ENCODE results near the gene CHMP4B.

Gene CHMP4B, protein sequence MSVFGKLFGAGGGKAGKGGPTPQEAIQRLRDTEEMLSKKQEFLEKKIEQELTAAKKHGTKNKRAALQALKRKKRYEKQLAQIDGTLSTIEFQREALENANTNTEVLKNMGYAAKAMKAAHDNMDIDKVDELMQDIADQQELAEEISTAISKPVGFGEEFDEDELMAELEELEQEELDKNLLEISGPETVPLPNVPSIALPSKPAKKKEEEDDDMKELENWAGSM
- 53.0 to 109 (median 73.8) reads per million in 18 experiments for total RNA-seq

DNA sequence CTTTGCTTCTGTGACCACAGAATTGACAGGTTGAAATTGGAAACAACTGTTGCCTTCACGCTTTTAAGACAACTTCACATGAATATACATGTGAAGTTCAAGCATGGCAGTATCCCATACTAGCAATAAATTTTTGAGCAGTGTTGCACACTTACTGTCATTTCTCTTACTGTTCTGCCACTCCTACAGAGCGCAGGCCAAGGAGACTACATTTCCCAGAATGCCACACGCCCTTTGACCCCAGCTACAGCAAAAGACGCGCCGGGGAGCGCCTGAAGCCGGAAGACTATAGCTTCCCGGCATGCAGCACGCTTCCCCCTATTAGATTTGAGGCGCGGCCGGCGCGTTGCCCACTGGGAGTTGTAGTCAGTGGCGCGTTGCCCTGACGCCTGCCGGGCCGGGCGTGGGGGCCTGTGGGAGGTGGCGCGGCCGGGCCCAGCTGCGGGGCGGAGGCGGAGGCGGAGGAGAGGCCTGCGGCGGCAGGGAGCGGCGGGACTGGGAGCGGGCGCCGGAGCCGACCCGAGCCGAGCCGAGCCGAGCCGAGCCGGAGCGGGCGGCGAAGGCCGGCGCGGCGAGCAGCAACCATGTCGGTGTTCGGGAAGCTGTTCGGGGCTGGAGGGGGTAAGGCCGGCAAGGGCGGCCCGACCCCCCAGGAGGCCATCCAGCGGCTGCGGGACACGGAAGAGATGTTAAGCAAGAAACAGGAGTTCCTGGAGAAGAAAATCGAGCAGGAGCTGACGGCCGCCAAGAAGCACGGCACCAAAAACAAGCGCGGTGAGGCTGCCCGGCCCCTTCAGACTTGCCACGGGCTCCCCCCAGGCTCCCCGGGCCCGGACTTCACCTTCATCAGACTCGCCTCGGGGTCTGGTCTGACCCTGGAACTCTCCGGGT lies at the start of gene CHMP4B:
Gene CHMP4B (plus strand): TSS at position 464 of the 891 bp plus-strand sequence. CDS start 121 bp downstream, at position 585.
- peak; percentile 98 for DNase-seq

DNA sequence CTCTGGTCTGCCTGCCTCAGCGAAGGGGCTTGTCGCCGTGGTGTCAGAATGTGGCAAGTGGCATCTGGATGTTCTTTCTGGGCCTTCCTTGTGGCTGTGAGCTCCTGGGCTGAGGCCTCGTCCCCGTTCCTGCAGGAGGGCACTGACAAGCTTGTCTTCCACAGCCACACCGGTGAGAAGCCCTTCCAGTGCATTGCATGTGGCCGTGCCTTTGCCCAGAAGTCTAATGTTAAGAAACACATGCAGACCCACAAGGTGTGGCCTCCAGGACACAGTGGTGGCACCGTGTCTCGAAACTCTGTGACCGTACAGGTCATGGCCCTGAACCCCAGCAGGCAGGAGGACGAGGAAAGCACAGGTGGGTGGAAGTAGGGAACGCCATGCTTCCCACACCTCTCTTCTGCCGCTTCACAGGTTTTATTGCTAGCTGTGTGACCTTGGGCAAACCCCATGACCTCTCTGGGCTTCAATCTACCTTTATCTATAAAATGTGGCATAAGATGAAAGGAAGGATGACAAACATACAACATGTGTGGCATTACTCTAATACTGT lies 49.4 kb upstream of the CHMP4B start:
- DNase-seq = no peak

DNA sequence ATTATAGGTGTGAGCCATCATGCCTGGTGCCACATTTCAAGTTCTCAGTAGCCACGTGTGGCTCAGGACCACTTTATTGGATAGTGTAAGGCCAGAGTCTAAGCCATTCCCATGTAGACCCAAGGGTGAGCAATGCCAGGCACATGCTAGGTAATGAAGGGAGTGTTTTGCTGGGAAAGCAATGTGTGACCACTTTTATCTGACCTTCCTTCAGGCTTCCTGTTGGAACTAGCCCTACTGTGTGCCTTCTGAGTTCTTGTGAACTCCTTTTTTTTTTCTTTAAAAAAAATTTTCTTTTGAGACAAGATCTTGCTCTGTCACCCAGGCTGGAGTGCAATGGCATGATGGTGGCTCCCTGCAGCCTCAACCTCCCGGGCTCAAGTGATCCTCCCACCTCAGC lies 46.0 kb upstream of the CHMP4B start:
- no peak for DNase-seq

DNA sequence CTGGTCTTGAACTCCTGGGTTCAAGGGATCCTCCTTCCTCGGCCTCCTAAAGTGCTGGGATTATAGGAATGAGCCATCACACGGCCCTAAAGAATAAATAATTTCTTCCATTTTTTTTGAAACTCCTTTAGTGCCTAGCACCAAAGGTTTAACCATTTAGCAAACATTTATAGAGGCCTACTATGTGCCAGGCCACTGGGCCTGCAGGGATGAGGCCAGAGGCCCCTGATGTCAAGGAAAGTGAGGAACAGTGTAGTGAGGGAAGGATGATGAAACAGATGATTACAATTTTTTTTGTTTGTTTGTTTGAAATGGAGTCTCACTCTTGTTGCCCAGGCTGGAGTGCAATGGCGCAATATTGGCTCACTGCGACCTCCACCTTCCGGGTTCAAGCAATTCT lies 45.6 kb upstream of the CHMP4B start:
- no peak for DNase-seq

DNA sequence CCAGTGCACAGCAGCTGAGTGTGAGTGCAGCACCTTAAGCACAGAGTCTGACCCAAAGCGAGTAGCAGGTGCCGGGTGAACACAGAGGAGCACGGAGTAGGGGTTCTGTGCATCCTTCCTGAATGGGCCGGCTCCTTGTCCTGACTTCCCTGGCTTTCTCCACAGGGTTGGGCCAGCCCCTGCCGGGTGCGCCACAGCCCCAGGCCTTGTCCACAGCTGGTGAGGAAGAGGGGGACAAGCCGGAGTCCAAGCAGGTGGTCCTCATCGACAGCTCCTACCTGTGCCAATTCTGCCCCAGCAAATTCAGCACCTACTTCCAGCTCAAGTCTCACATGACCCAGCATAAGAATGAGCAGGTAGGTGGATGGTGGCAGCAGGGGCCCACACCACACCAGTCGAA lies 44.5 kb upstream of the CHMP4B start:
- DNase-seq = no peak

DNA sequence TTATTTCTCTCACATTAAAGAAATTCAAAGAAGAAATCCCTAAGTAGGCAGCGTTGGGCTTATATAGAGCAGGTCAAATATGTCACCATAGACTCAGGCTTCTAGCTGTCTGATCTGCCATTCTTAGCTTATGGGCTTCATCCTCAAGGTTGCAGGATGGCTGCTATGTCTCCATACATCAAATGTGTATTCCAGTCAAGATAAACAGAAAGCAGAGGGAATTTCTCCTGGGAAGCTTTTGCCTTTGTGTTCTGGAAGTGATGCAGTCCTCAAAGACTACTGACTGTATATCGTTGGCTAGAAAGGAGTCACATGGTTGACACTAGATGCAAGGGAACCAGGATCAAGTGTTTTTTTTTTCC lies 43.4 kb upstream of the CHMP4B start:
- no peak for DNase-seq

DNA sequence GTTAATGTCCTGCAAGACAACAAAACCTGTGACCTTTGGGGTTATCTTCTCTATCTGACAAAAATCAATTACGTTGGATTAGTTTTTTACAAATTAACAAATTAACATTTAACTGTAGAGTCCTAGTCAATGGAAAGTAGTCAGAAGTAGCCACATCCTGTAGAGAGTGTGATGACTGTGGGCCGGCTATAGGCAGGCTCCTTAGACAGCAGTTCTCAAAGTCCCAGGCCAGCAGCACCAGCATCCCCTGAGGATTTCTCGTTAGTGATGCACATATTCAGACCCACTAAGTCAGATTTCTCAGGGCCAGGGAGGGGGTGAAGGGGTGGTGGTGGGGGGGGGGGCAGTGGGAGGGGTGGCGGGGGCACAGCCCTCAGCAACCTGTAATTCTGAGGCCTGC lies 42.1 kb upstream of the CHMP4B start:
- no peak for DNase-seq

DNA sequence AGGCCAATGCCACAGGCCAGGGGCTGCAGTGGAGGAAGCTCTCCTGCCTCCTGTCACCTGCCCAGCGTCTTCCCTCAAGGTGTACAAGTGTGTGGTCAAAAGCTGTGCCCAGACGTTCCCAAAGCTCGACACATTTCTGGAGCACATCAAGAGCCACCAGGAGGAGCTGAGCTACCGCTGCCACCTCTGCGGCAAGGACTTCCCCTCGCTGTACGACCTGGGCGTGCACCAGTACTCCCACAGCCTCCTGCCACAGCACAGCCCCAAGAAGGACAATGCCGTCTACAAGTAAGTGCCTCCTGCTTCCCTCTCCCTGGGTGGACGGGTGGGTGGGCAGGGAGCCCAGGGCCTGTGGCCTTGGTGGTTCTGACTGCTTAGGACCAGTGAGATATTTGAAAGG lies 41.1 kb upstream of the CHMP4B start:
- DNase-seq = no peak

DNA sequence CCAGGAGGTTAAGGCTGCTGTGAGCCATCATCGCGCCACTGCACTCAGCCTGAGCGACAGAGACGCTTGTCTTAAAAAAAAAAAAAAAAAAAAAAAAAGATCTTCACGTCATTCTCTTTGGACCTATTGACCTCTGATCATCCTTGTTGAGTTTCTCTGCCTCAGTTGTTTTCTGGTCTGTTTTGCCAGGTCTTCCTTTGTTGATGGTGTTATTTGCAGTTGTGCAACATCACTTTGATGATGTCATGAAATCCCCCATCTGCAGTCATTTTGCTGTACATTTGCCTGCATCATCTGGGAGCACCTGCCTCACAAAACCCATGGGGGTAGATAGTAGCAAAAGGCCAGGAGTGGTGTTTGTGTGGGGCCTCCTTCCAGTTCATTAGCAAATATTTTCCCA lies 39.2 kb upstream of the CHMP4B start:
- no peak for DNase-seq

DNA sequence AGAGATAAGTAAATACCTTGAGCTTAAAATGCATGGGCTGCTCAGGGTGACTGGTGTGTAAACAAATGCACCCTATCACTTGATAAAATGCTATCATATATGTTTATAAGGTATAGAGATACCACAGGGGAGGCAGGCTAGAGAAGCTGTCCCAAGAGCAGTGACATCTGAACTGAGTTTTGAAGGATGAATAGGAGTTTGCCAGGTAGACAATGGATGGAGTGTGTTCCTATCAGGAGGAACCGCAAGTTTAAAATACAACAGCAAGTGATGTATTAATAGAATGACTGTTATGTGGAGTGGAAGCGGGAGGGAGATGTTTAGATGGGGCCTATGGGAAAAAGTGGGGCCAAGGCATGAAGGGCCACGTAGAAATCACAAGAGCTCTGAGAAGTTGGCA lies 38.7 kb upstream of the CHMP4B start:
- DNase-seq = no peak

DNA sequence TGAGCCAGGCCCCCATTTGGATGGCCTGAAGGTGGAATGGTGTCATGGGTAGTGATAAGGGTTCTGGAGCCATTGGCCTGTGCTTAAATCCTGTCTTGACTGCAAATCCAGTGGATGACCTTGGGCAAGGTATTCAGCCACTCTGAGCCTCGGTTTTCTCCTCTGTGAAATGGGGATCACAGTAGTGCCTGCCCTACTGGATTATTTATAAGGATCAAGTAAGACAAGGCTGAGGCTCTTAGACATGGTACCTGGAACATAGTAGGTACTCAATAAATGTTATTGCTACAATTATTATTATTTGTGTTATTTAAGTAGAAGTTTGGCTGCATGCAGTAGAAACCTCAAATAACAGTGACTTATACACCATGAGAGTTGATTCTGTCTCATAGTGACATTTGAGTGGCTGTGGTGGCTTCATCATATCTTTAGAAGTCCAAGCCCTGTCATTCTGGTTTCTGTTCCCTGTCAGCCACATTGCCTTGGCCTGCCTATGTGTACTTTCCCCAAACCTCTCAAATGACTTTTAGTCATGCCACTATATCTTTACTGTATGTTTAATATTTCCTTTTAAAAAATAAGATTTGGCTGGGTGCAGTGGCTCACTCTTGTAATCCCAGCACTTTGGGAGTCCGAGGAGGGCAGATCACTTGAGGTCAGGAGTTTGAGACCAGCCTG lies 37.6 kb upstream of the CHMP4B start:
- DNase-seq = peak in 1 of 2 donors; percentile 60

DNA sequence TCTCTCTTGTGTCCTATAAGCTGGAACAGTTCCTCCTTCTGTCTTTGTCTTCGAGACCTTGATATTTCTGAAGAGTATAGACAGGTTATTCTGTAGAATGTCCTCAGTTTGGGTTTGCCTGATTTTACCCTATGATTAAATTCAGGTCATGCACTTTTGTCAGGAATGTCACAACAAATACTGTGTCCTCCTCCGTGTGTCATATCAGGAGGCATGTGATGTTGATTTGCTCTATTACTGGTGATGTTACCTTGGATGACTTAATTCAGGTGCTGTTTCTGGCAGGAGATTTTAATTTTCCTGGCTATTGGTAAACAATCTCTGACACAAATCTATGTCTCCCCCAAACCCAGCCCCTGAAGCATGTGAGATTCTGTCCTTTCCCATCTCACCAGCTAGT lies 33.3 kb upstream of the CHMP4B start:
- no peak for DNase-seq

DNA sequence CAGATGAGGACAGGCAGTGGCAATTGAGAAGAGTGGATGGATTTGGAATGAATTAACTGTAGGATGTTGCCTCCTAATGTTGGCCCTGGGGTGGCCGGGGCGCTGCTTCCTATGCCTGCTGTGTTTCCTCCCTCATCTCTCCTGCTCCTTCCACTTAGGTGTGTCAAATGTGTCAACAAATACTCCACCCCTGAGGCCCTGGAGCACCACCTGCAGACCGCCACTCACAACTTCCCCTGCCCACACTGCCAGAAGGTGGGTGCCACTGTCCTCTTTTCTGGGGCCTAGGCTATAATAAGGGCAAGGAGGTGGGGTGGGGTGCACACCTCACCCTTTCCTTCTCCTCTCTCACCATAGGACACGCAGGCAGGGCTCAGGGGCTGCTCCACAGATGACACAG lies 30.0 kb upstream of the CHMP4B start:
- DNase-seq = no peak

DNA sequence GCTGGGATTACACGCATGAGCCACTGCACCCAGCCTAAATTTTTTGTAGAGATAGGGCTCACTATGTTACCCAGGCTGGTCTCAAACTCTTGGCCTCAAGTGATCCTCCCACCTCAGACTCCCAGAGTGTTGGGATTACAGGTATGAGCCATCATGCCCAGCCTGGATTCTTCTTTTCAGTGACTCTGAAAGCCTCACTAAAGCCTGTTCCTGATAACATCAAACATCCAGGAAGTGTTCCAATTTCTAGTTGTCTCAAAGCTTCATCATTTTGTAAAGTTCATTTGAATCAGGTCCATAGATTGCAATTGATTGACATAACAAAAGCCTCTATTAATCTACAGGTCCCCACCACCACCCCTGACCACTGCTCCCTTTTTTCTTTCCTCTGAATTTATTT lies 29.2 kb upstream of the CHMP4B start:
- DNase-seq = no peak

DNA sequence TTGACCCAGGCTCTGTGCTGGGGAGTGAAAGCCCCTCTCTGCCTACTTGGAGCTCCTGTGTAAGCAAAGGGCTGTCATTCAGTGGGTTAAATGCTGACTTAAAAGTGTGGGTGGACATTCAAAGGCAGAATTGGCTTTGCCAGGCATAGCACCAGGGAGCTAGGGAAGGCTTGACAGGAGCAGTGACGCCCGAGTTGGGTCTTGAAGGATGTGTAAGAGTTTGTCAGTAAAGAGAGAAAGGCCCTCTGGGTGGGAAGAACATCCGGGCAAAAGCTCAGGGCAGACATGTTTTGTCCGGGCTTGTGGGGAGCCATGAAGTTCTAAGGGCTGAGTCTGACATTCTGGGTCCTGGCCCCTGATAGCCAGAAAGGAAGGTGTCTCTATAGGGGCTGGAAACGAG lies 27.9 kb upstream of the CHMP4B start:
- no peak for DNase-seq

DNA sequence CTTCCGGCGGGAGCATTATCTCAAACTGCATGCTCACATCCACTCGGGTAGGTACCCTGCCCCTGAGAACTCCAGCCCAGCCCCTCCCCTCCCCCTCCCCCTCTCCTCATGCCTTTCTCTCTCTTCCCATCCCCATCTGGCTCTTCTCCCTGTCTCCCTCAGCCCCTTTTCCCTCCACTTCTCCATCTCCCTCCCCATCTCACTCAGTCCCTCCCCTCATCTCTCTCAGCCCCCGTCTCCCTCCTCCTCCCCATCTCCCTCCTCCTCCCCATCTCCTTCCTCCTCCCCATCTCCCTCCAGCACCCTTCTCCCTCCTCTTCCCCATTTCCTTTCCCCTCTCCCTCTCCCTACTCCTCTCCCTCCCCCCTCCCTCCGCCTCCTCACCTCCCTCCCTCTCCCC lies 27.3 kb upstream of the CHMP4B start:
- no peak for DNase-seq

DNA sequence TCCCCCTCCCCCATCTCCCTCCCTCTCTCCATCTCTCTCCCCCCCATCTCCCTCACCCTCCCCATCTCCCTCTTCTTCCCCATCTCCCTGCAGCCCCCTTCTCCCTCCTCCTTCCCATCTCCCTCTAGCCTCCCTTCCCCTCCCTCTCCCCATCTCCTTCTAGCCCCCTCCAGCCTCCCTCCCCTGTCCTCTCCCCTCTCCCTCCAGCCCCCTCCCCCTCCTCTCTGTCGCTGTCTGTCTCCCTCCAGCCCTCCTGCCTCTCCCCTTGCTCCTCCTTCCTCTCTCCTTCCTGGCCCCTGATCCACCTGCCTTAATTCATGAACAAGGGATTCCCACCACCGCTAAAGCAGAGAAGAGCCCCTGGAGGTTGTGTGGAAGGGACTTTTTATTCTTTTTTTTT lies 26.9 kb upstream of the CHMP4B start:
- no peak for DNase-seq

DNA sequence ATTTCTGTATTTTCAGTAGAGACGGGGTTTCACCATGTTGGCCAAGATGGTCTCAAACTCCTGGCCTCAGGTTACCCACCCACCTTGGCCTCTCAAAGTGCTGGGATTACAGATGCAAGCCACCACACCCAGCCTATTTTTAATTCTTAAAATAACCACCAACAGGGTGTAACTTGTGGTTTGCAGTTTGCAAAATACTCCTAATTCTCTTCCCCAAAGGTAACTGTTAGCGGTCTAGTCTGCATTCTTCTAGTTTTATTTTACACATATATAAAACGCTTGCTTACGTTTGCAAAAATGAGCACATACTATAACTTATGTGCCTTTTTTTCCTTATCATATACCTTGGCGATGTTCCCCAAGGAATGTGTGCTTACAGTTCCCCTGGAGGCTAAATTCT lies 25.6 kb upstream of the CHMP4B start:
- DNase-seq = no peak

DNA sequence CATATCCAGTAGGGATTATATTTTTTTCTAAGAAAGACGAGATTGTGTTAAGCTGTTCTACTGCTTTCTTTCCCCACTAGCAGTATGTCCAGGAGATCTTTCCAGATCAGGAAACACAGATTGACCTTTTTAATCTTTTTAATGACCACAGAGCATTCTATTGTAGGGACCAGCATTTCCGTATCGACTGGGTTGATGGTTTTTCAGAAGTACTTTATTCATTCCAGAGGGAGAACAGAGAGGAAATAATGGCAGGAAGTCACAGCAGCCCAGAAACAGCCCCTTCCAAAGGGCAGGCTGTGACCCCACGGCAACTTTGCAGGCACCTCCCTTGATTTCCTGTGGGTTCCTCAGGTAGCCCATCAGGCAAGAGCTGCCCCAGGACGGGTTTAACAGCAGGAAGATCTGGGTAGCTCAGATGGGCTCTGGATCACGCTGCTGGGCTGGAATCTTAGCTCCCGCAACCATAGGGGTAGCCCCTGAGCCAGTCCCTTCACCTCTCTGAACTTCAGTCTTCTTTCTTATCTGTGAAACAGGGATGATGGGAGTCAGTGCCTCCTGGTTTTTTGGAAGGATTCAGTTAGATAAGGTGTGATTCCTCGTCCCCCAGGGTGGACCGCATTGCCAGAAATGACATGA lies 23.8 kb upstream of the CHMP4B start:
- DNase-seq = no peak

DNA sequence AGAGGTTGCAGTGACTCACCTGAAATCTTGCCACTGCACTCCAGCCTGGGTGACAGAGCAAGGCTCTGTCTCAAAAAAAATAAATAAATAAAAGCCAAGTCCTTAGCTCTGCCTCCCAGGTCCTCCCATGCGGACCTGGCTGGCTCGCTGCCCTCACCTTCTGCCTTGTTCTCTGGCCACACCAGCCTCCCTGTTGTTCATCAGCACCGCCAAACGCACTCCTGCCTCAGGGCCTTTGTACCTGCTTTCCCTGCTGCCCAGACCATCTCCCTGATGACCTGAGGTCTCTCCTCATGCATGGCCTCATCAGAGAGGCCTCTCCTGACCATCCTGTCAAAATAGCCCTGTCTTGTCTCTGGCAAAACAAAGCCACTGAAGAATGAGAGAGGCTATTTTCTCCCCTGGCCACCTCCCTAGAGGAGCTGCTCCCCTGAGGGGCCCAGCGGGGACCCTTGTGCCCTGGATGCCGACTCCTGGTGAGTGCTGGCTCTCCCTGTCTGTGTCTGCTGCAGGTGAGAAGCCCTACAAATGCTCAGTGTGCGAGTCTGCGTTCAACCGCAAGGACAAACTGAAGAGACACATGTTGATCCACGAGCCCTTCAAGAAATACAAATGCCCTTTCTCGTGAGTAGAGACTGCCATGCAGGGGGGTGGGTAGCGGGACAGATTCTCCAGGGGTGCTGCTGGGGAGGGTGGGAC lies 22.6 kb upstream of the CHMP4B start:
- no peak for DNase-seq

DNA sequence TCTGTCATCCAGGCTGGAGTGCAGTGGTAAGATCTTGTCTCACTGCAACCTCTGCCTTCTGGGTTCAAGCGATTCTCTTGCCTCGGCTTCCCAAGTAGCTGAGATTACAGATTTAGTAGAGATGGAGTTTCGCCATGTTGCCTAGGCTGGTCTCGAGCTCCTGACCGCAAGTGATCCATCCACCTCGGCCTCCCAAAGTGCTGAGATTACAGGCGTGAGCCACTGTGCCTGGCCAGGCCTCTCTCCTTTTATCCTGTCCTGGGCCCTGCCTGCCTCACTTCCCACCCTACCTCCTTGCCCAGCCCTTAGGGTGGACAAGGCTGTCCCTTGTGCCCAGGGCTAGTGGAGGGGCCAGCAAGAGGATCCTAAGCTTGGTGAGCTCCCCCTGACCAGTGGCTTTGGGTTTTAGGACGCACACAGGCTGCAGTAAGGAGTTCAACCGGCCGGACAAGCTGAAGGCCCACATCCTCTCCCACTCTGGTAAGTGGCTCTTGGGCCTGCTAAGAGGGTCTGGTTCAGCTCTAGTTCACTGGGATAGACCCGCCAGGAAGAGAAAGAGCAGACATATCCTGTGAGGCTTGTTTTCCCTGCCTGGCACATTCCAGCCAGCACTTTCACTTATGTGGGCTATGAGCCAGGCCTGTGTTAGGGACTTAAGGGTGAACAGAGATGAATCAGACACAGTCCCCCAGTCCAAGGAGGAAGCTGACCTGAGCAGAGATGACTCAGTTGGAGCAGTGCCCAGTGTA lies 21.9 kb upstream of the CHMP4B start:
- no peak for DNase-seq

DNA sequence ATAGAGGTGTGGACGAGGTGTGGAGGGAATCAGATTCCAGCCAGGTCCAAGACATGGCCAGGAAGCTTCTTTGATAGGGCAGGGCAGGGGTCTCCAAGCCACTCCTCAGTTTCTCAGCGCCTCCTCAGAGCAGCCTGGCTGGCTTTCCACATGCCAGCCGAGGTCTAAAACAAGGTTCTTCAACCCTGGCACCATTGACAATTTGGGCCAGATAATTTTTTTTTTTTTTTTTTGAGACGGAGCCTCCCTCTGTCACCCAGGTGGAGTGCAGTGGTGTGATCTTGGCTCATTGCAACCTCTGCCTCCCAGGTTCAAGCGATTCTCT lies 21.3 kb upstream of the CHMP4B start:
- DNase-seq = no peak
